Ascending aorta (tissue), 2 donors: Measurements from ENCODE around the gene YIF1B. TPM values are rescaled to one million over a fixed set of nuclear protein-coding genes. Genes with fewer than 3 reads are reported as not detected.
A peak's percentile ranks its signal among the peaks of the same experiment; 100 is the strongest.

Experiments used
- DNase-seq, 2 donors: peaks; one replicate each; pipeline ENCODE4 v3.0.0-alpha.2; 2019; ENCODE audit warnings: low spot score in 2 of 2
- H3K27ac ChIP-seq, 2 donors: fragments of 200-600 bp; sonication (generic); one replicate each; pipeline ENCODE4 v1.5.1; 2016 to 2017; ENCODE audit warnings: mild to moderate bottlenecking in 1 of 2
- H3K27me3 ChIP-seq: fragments of 200-600 bp; sonication (generic); one replicate; pipeline ENCODE4 v1.5.1; 2017
- H3K36me3 ChIP-seq, 2 donors: fragments of 200-600 bp; sonication (generic); one replicate each; pipeline ENCODE4 v1.5.1; 2016
- H3K4me1 ChIP-seq, 2 donors: fragments of 200-600 bp; sonication (generic); one replicate each; pipeline ENCODE4 v1.5.1; 2016 to 2017; ENCODE audit warnings: mild to moderate bottlenecking in 1 of 2
- H3K4me3 ChIP-seq, 2 donors: fragments of 200-600 bp; sonication (generic); one replicate each; pipeline ENCODE4 v1.5.1; 2016 to 2017; ENCODE audit warnings: mild to moderate bottlenecking in 1 of 2
- H3K9me3 ChIP-seq, 2 donors: fragments of 200-600 bp; sonication (generic); one replicate each; pipeline ENCODE4 v1.5.1; 2016
- CTCF ChIP-seq, 3 experiments: fragments of 200-600 bp in 2 of 3; fragments of 450-650 bp in 1 of 3; sonication (generic) in 2 of 3; IDR thresholded peaks; one replicate each; pipeline ENCODE4 v1.5.1; 2016 to 2019; ENCODE audit warnings: antibody characterized with exemption in 3 of 3, mild to moderate bottlenecking in 1 of 3, moderate library complexity in 1 of 3
- intact Hi-C: fragments of 100-400 bp; cut with DNase I; formaldehyde crosslinking; loops from one replicate; pipeline ENCODE4 v1.15.1; 2023
- total RNA-seq: library from RNA; depleted of rRNA; stranded (reverse); fragments of >200 nt; gene quantifications from one replicate; pipeline ENCODE4 v1.1.0, GENCODE V29; 2016

YIF1B gene
- total RNA-seq, 1 donor from 2014 or later = 24.7 TPM

- no peaks in the 10 kb centered on the region for H3K9me3 ChIP-seq
- intact Hi-C loops = loop anchor here (1.0 to 5.0 kb wide), 6 partner anchors 38 to 514 kb away; partner anchors contain the start of genes FAM98C, GGN, PSMD8 and SPRED3
- no peaks in the 10 kb centered on the region for H3K27me3 ChIP-seq
- peak overlapping the region; percentile 70 to 72 for H3K4me3 ChIP-seq
- H3K36me3 ChIP-seq = no peaks in the 10 kb centered on the region
- peak overlapping the region; percentile 96 to 99 for H3K27ac ChIP-seq
- no peak for TF ChIP-seq CTCF (IDR thresholded peaks at IDR 0.05)
- peaks cover 0 to 18% of the 10 kb centered on the region in 2 donors for H3K4me1 ChIP-seq
- peak; percentile 86 to 98 for DNase-seq
Observed at GRCh38 chr19:38336638-38337359, 21.1 kb upstream of the YIF1B start.

DNA sequence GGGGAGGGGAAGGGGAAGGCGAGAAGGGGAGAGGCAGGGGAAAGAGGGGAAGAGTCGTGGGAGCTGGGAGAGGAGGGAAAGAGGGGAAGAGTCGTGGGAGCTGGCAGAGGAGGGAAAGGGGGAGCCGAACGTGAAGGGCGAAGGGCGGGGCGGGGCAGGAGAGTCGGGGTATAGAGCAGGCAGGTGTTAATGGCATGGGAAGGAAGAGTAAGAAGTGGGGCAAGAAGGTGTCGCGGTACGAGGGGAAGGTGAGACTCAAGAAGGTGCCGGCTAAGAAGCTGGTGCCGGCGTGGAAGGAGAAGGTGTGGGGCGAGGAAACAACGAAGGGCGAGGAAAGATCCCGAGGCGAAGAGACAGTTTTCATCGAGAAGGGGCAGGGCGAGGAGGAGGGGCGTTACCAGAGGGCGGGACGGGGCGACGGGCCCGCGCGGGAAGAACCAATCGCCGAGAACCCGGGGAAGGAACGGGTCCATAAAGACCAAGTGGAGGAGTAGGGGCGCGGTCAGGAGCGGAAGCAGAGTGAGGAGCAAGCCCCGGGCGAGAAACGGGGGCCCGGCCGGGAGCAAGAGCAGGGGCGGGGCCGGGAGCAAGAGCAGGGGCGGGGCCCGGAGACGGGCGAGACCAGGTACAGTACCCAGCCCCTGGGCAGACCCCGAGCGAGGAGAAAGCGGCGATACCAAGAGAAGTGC, 20.3 kb upstream of the YIF1B start:
- intact Hi-C loops = loop anchor here (1.0 to 5.0 kb wide), 9 partner anchors 21 to 515 kb away; partner anchors contain the start of genes FAM98C, GGN, PSMD8 and SPRED3
- Histone ChIP-seq H3K4me1 (peaks cover 0 to 18% of the 10 kb centered on the region in 2 donors), H3K4me3 (peak overlapping the region; percentile 70 to 72), H3K9me3 (no peaks in the 10 kb centered on the region), H3K27me3 (no peaks in the 10 kb centered on the region), H3K36me3 (peaks cover 0 to 4% of the 10 kb centered on the region in 2 donors), H3K27ac (peak overlapping the region; percentile 96 to 99)
- peak; percentile 90 to 98 for DNase-seq
- no peak for TF ChIP-seq CTCF (IDR thresholded peaks at IDR 0.05)

GRCh38 chr19:38333245-38333644, 17.5 kb upstream of the YIF1B start:
- no peaks in the 10 kb centered on the region for H3K27me3 ChIP-seq
- no peaks in the 10 kb centered on the region for H3K9me3 ChIP-seq
- H3K27ac ChIP-seq = no peak overlapping the region
- H3K4me1 ChIP-seq = peaks cover 0 to 12% of the 10 kb centered on the region in 2 donors
- no peak for DNase-seq
- peaks cover 4 to 23% of the 10 kb centered on the region in 2 donors for H3K36me3 ChIP-seq
- intact Hi-C loops = no loop called here
- no peak for TF ChIP-seq CTCF (IDR thresholded peaks at IDR 0.05)
- H3K4me3 ChIP-seq = no peak overlapping the region

DNA sequence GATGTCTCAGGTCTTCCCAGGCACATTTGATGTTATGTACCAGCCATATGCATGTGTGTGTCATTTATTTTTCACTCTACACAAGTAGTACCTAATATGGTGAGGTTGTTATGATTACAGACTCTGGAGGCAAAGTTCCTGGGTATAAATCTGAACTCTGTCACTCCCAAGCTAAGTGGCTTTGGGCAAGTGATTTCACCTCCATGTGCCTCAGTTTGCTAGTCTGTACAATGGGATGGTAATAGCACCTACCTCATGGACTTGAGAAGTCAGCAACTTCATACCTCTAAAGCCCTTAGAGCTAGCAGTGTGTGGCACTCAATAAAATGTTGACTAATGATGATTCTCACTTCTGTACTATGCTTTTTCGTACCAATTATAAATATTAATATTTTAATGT, 16.0 kb upstream of the YIF1B start:
- intact Hi-C loops = no loop called here
- Histone ChIP-seq H3K27me3 (no peaks in the 10 kb centered on the region), H3K27ac (no peak overlapping the region), H3K4me3 (no peak overlapping the region), H3K4me1 (peaks cover 0 to 3% of the 10 kb centered on the region in 2 donors), H3K36me3 (peaks cover 19 to 38% of the 10 kb centered on the region in 2 donors), H3K9me3 (no peaks in the 10 kb centered on the region)
- DNase-seq = no peak
- no peak for TF ChIP-seq CTCF (IDR thresholded peaks at IDR 0.05)

DNA sequence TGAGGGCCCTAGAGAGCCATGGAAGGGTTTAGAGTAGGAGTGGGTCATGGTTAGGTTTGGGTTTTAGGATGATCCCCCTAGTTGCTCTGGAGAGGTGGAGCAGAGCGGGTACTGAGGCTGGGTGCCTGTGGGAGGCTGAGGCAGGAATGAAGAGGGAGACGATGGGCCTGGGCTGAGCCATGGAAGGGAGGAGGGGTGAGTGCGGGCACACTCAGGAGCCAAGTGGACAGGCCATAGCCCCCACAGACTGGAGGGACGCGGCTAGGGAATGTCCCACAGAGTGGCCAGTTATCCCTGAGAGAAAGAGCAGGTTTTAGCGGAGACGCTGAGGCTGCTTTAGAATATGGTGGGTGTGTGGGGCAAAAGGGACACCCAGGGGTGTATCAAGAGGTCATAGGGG, 13.9 kb upstream of the YIF1B start:
- Histone ChIP-seq H3K27me3 (no peaks in the 10 kb centered on the region), H3K27ac (no peak overlapping the region), H3K4me3 (no peak overlapping the region), H3K36me3 (peaks cover 35 to 59% of the 10 kb centered on the region in 2 donors), H3K9me3 (no peaks in the 10 kb centered on the region), H3K4me1 (no peaks in the 10 kb centered on the region)
- TF ChIP-seq CTCF (IDR thresholded peaks at IDR 0.05) = no peak
- no peak for DNase-seq
- intact Hi-C loops = no loop called here
